ENCODE results near the gene DVL3. TPM values are rescaled to one million over a fixed set of nuclear protein-coding genes. Genes with fewer than 3 reads are reported as not detected.

DVL3 gene
- polyA plus RNA-seq, 2 of the 4 experiments (the other 2 are of a cell fraction) = 14.1 to 24.4 TPM

- CTCF ChIA-PET = interaction anchor here (0.6 to 2.5 kb wide), 11 partner anchors 10 to 251 kb away, joined by 3 to 20 read pairs (median 6); partner anchors contain the start of genes ABCC5, EEF1AKMT4 and EIF2B5
- no peak for ATAC-seq
- H3K4me2 ChIP-seq = no peak overlapping the region
- H3K4me1 ChIP-seq = no peaks in the 10 kb centered on the region
- no peak for FAIRE-seq
- no peak for TF ChIP-seq MAX (IDR thresholded peaks at IDR 0.05)
- TF ChIP-seq EP300 (IDR thresholded peaks at IDR 0.05) = no peak
- no peak for TF ChIP-seq SMC3 (IDR thresholded peaks at IDR 0.05)
- TF ChIP-seq RFX5 (IDR thresholded peaks at IDR 0.05) = no peak
- TF ChIP-seq HOXB13 (CRISPR knock-in tag; IDR thresholded peaks at IDR 0.05; ENCODE audit: low read depth) = no peak
- no peak for TF ChIP-seq EHF (CRISPR knock-in tag; IDR thresholded peaks at IDR 0.05)
- no peak for TF ChIP-seq MYC (IDR thresholded peaks at IDR 0.05; ENCODE audit: borderline replicate concordance, low read length)
- no peak for TF ChIP-seq HDAC2 (IDR thresholded peaks at IDR 0.05)
- TF ChIP-seq HOXB5 (CRISPR knock-in tag; IDR thresholded peaks at IDR 0.05) = no peak
- TF ChIP-seq HOXA7 (CRISPR knock-in tag; IDR thresholded peaks at IDR 0.05) = no peak
- no peak for TF ChIP-seq FOXS1 (CRISPR knock-in tag; IDR thresholded peaks at IDR 0.05)
- no peak for TF ChIP-seq CHD2 (IDR thresholded peaks at IDR 0.05; ENCODE audit: low read length, partially characterized antibody)
- no peak for TF ChIP-seq EHMT2 (IDR thresholded peaks at IDR 0.05; ENCODE audit: low read depth)
- no peak for TF ChIP-seq KDM1A (IDR thresholded peaks at IDR 0.05; ENCODE audit: low read depth)
- no peak for TF ChIP-seq RNF2 (IDR thresholded peaks at IDR 0.05; ENCODE audit: borderline replicate concordance, low read depth)
- no peak for TF ChIP-seq HES2 (IDR thresholded peaks at IDR 0.05)
- H3K27ac ChIP-seq = no peak overlapping the region
- no peaks in the 10 kb centered on the region for H3K9me3 ChIP-seq
- DNase-seq (ENCODE audit: low read depth in 1 of 2, low spot score in 1 of 2) = no peak
- H3K4me3 ChIP-seq = no peak overlapping the region
- POLR2A ChIA-PET = interaction anchor here (2.0 kb wide), 1 partner anchor 11 kb away, joined by 9 read pairs; the partner anchor contains the start of gene EIF2B5
- WGBS (ENCODE audit: missing lambda C conversion rate) = 84% methylated on average over 8 of the region's 8 CpGs
Observed at GRCh38 chr3:184145751-184146270, 9.4 kb upstream of the DVL3 start.

GRCh38 chr3:184148076-184148475 is 7.1 kb upstream of the DVL3 start:
- POLR2A ChIA-PET = no interaction called here
- H3K4me3 ChIP-seq = no peak overlapping the region
- DNase-seq (ENCODE audit: low read depth in 1 of 2, low spot score in 1 of 2) (no peak), FAIRE-seq (no peak), ATAC-seq (no peak)
- no peak for TF ChIP-seq CHD4 (IDR thresholded peaks at IDR 0.05; ENCODE audit: borderline replicate concordance)
- no peak for TF ChIP-seq CHD2 (IDR thresholded peaks at IDR 0.05; ENCODE audit: low read length, partially characterized antibody)
- no peak for TF ChIP-seq USF2 (IDR thresholded peaks at IDR 0.05)
- TF ChIP-seq BHLHE40 (IDR thresholded peaks at IDR 0.05; ENCODE audit: low read depth, low read length) = no peak
- TF ChIP-seq HOXB5 (CRISPR knock-in tag; IDR thresholded peaks at IDR 0.05) = no peak
- TF ChIP-seq ESRRA (IDR thresholded peaks at IDR 0.05; ENCODE audit: borderline replicate concordance, low read length) = no peak
- TF ChIP-seq JUN (IDR thresholded peaks at IDR 0.05) = no peak
- TF ChIP-seq BCL3 (IDR thresholded peaks at IDR 0.05) = no peak
- TF ChIP-seq MAZ (IDR thresholded peaks at IDR 0.05; ENCODE audit: borderline replicate concordance, low read depth, low read length) = no peak
- TF ChIP-seq POLR2A (IDR thresholded peaks at IDR 0.05; ENCODE audit: low read length) = no peak
- no peak for TF ChIP-seq TFCP2L1 (CRISPR knock-in tag; IDR thresholded peaks at IDR 0.05)
- TF ChIP-seq RCOR1 (IDR thresholded peaks at IDR 0.05; ENCODE audit: low read depth, low read length) = no peak
- no peak for TF ChIP-seq JUNB (IDR thresholded peaks at IDR 0.05)
- TF ChIP-seq HMGXB4 (CRISPR knock-in tag; IDR thresholded peaks at IDR 0.05; ENCODE audit: borderline replicate concordance) = no peak
- no peak for TF ChIP-seq FOSL2 (IDR thresholded peaks at IDR 0.05)
- no peak for TF ChIP-seq FOSL2 (CRISPR knock-in tag; IDR thresholded peaks at IDR 0.05)
- no peak for TF ChIP-seq HOXB13 (CRISPR knock-in tag; IDR thresholded peaks at IDR 0.05; ENCODE audit: low read depth)
- TF ChIP-seq CTCF (IDR thresholded peaks at IDR 0.05) = no peak
- no peak for TF ChIP-seq RARB (CRISPR knock-in tag; IDR thresholded peaks at IDR 0.05)
- CTCF ChIA-PET = interaction anchor here (0.8 kb wide), 1 partner anchor 102 kb away, joined by 3 read pairs; no protein-coding TSS in a partner anchor
- no peak overlapping the region for H3K4me2 ChIP-seq
- WGBS (ENCODE audit: missing lambda C conversion rate) = 84% methylated on average over 3 of the region's 3 CpGs
- no peak overlapping the region for H3K27ac ChIP-seq
- H3K9me3 ChIP-seq = no peaks in the 10 kb centered on the region
- no peaks in the 10 kb centered on the region for H3K4me1 ChIP-seq

Measured in A549 (cell line).